ENCODE data around the gene SPSB2.

GRCh38 chr12:6823182-6824084, 49.7 kb downstream of the SPSB2 start:
- TF ChIP-seq POU2F2 (IDR thresholded peaks at IDR 0.05; ENCODE audit: low read depth, low read length) (no peak), SPI1 (IDR thresholded peaks at IDR 0.05; ENCODE audit: low read depth, low read length) (no peak), POLR2A (IDR thresholded peaks at IDR 0.05; ENCODE audit: low read depth, low read length) (no peak), POLR2AphosphoS5 (IDR thresholded peaks at IDR 0.05; ENCODE audit: low read depth, low read length) (no peak), TAF1 (IDR thresholded peaks at IDR 0.05; ENCODE audit: low read depth, low read length) (no peak), PAX5 (IDR thresholded peaks at IDR 0.05; ENCODE audit: insufficient read depth, low read length, severe bottlenecking) (no peak)
